ENCODE data around the gene CLCA2.

DNA sequence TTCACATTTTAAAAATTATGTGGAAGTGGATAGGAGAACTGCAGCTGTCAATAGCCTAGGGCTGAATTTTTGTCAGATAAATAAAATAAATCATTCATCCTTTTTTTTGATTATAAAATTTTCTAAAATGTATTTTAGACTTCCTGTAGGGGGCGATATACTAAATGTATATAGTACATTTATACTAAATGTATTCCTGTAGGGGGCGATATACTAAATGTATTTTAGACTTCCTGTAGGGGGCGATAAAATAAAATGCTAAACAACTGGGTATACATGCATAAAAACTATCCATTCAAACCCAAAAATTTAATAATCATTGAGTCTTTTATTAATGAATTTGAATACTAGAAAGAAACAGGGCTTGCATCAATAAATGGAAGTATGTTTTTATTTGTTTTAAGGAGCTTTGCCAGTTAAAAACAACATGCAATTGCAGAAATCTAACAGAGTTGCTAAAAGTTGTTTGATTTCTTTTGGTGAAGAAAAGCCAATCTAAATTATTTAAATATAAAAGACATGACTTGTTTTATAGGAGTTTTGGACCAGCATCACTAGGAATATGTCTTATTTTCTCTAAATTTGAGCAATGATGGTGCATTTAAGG, 76.1 kb downstream of the CLCA2 start:
- no peak for TF ChIP-seq POLR2AphosphoS5 (IDR thresholded peaks at IDR 0.05; ENCODE audit: low read depth)
- TF ChIP-seq, protein P1, sequence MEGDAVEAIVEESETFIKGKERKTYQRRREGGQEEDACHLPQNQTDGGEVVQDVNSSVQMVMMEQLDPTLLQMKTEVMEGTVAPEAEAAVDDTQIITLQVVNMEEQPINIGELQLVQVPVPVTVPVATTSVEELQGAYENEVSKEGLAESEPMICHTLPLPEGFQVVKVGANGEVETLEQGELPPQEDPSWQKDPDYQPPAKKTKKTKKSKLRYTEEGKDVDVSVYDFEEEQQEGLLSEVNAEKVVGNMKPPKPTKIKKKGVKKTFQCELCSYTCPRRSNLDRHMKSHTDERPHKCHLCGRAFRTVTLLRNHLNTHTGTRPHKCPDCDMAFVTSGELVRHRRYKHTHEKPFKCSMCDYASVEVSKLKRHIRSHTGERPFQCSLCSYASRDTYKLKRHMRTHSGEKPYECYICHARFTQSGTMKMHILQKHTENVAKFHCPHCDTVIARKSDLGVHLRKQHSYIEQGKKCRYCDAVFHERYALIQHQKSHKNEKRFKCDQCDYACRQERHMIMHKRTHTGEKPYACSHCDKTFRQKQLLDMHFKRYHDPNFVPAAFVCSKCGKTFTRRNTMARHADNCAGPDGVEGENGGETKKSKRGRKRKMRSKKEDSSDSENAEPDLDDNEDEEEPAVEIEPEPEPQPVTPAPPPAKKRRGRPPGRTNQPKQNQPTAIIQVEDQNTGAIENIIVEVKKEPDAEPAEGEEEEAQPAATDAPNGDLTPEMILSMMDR (IDR thresholded peaks at IDR 0.05; ENCODE audit: insufficient read depth, low read length): peak; percentile 85

All from HL-60 (cell line).